GM19397 (cell line): ENCODE data around the gene DOK5.

Source experiments
- ATAC-seq: cut with Tn5 transposase; IDR thresholded peaks from one replicate; pipeline ENCODE4 v1.9.1; 2021; ENCODE audit warnings: mild to moderate bottlenecking, moderate library complexity; ENCODE audit not compliant: unreplicated experiment

The DOK5 gene

GRCh38 chr20:54642864-54643667 is 167.7 kb downstream of the DOK5 start:
- ATAC-seq, result no peak

- no peak for ATAC-seq
Observed at GRCh38 chr20:54643761-54644160, 168.4 kb downstream of the DOK5 start.

- ATAC-seq, result no peak
Observed at GRCh38 chr20:54645445-54646155, 170.2 kb downstream of the DOK5 start.

- no peak for ATAC-seq
Observed at GRCh38 chr20:54646156-54646517, 170.7 kb downstream of the DOK5 start.

GRCh38 chr20:54648421-54649142 is 173.2 kb downstream of the DOK5 start:
- ATAC-seq, result no peak

- ATAC-seq, result no peak
Observed at GRCh38 chr20:54649511-54649962, 174.1 kb downstream of the DOK5 start.

- ATAC-seq, result no peak
Observed at GRCh38 chr20:54650052-54650719, 174.8 kb downstream of the DOK5 start.

- ATAC-seq, result no peak
Observed at GRCh38 chr20:54651252-54651651, 175.9 kb downstream of the DOK5 start.

GRCh38 chr20:54654450-54654849 is 179.1 kb downstream of the DOK5 start:
- ATAC-seq, result no peak

- ATAC-seq, result no peak
Observed at GRCh38 chr20:54657268-54657826, 182.0 kb downstream of the DOK5 start.

GRCh38 chr20:54658525-54658924 is 183.1 kb downstream of the DOK5 start:
- no peak for ATAC-seq

- ATAC-seq, result no peak
Observed at GRCh38 chr20:54661265-54661664, 185.9 kb downstream of the DOK5 start.

GRCh38 chr20:54661880-54662465 is 186.6 kb downstream of the DOK5 start:
- ATAC-seq, result no peak

- ATAC-seq, result no peak
Observed at GRCh38 chr20:54665812-54666211, 190.4 kb downstream of the DOK5 start.

GRCh38 chr20:54668271-54669039 is 193.1 kb downstream of the DOK5 start:
- ATAC-seq, result peak; percentile 87

- no peak for ATAC-seq
Observed at GRCh38 chr20:54669040-54669363, 193.6 kb downstream of the DOK5 start.

GRCh38 chr20:54678253-54678652 is 202.9 kb downstream of the DOK5 start:
- ATAC-seq, result no peak

- no peak for ATAC-seq
Observed at GRCh38 chr20:54680439-54680838, 205.0 kb downstream of the DOK5 start.

- ATAC-seq, result no peak
Observed at GRCh38 chr20:54680872-54681619, 205.7 kb downstream of the DOK5 start.
